Erythroblast (primary cell): ENCODE results near the gene ZIC3.

Source experiments
- GATA1 ChIP-seq: IDR thresholded peaks from 2 replicates; pipeline ENCODE4 v1.6.1; 2011; ENCODE audit warnings: low read depth, mild to moderate bottlenecking, control low read depth, low read length, moderate library complexity
- POLR2A ChIP-seq: IDR thresholded peaks from 2 replicates; pipeline ENCODE4 v1.6.1; 2011; ENCODE audit warnings: mild to moderate bottlenecking, low read length

DNA sequence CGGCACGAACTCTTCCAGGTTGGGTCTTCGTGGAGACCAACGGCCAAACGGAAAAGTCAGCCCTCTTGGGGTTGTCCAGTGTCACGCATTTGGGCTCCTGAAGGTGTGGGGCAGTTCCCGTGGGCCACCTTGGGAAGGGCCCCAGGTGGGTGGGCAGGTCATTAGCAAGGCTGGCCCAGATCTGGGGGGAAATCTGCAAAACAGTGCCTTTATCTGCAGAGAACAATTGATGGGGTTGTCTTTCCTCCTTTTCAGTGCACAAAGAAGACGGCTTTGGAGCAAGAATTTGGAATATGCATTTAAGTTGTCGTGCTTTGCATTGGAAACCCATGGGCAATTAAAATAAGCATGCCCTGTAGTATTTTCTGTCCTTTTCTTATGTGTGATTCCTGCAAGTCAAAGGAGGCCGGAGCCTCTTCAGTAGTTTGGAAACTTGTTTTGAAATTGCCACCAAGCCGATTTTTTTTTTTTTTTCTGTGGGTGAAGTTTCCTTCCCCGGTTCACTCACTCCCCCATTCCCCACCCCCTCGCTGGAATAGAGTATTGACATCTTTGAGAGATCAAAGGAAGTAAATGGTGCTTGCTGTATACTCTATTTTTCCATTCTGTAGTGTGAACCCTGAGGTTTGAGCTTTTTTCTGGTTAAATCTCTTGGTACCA lies 9.8 kb downstream of the ZIC3 start:
- no peak for TF ChIP-seq POLR2A
- no peak for TF ChIP-seq GATA1
